HCT116 (cell line): ENCODE results near the gene NPPB. TPM values are rescaled to one million over a fixed set of nuclear protein-coding genes. Genes with fewer than 3 reads are reported as not detected.

Experiments used
- ATAC-seq: fragments of 200-7000 bp; cut with Tn5 transposase; 2 replicates; pipeline ENCODE4 v1.9.1; 2020; ENCODE audit warnings: mild to moderate bottlenecking, moderate library complexity
- BruUV-seq: library from RNA; stranded (reverse); fragments of 400-500 nt; replicated peaks from 2 replicates; lab custom pipeline; 2021; lab: Mats Ljungman, UMichigan
- CTCF ChIA-PET: fragments of 300-600 bp; sonication (Branson Sonifier 250); formaldehyde crosslinking; loops from one replicate; lab custom pipeline; 2021; ENCODE audit warnings: antibody characterized with exemption; lab: Charles Lee
- POLR2A ChIA-PET: fragments of 300-600, 350-600 bp; sonication (Branson Sonifier 250); formaldehyde crosslinking; loops from one replicate; lab custom pipeline; 2021; ENCODE audit warnings: antibody characterized with exemption; lab: Charles Lee
- RAD21 ChIA-PET, 2 experiments: fragments of 300-600 bp; sonication (Branson Sonifier 250); formaldehyde crosslinking; loops; one replicate each; lab custom pipeline; 2023; ENCODE audit warnings: low total read pairs in 2 of 2; ENCODE audit not compliant: uncharacterized antibody in 2 of 2, unreplicated experiment in 2 of 2, low non-redundant PET in 1 of 2; lab: Charles Lee
- DNase-seq: peaks from one replicate; pipeline ENCODE4 v3.0.0-alpha.2; 2010; ENCODE audit warnings: low read depth, low spot score
- H2AFZ ChIP-seq: fragments of 200-600 bp; shearing (Covaris generic), sonication (generic); 2 replicates; pipeline ENCODE4 v1.6.1; 2017; ENCODE audit warnings: low read depth, mixed run types, mixed read lengths, antibody characterized with exemption, low read length; ENCODE audit not compliant: poor library complexity, severe bottlenecking
- H3K27ac ChIP-seq: 2 replicates; pipeline ENCODE4 v1.5.1; 2012; ENCODE audit warnings: low read depth, low read length
- H3K27me3 ChIP-seq: fragments of 200-600 bp; sonication (generic); 2 replicates; pipeline ENCODE4 v1.6.1; 2016; ENCODE audit warnings: mixed run types, low read length, mixed read lengths; ENCODE audit not compliant: insufficient read depth
- H3K36me3 ChIP-seq, 2 experiments: fragments of 200-500 bp in 1 of 2; fragments of 200-600 bp in 1 of 2; sonication (Bioruptor generic) in 1 of 2; sonication (generic) in 1 of 2; 2 replicates each; pipeline versions ENCODE4 v1.5.1 to v1.6.1; 2014 to 2016; ENCODE audit warnings: low read length in 2 of 2, inconsistent platforms in 1 of 2, mixed read lengths in 1 of 2, mixed run types in 1 of 2; ENCODE audit not compliant: insufficient read depth in 2 of 2, control insufficient read depth in 1 of 2
- H3K4me1 ChIP-seq, 2 experiments: fragments of 200-600 bp in 1 of 2; sonication (generic) in 1 of 2; 2 replicates each; pipeline versions ENCODE4 v1.5.1 to v1.6.1; 2012 to 2017; ENCODE audit warnings: low read length in 2 of 2, inconsistent platforms in 1 of 2, mild to moderate bottlenecking in 1 of 2, mixed read lengths in 1 of 2, mixed run types in 1 of 2, moderate library complexity in 1 of 2; ENCODE audit not compliant: insufficient read depth in 2 of 2, control insufficient read depth in 1 of 2
- H3K4me2 ChIP-seq: fragments of 200-600 bp; sonication (generic); 2 replicates; pipeline ENCODE4 v1.6.1; 2017; ENCODE audit warnings: mixed run types, low read length, mixed read lengths
- H3K4me3 ChIP-seq, 2 experiments: fragments of 200-600 bp in 1 of 2; sonication (generic) in 1 of 2; replicated peaks in 1 of 2; 2 replicates each; pipeline ENCODE4 v1.5.1; 2011 to 2016; ENCODE audit warnings: low read length in 2 of 2, control low read depth in 1 of 2, low read depth in 1 of 2, mild to moderate bottlenecking in 1 of 2, mixed read lengths in 1 of 2, mixed run types in 1 of 2
- H3K79me2 ChIP-seq: fragments of 200-600 bp; sonication (generic); 2 replicates; pipeline ENCODE4 v1.6.1; 2017; ENCODE audit warnings: mild to moderate bottlenecking, mixed run types, low read length, moderate library complexity, mixed read lengths; ENCODE audit not compliant: insufficient read depth
- H3K9ac ChIP-seq: fragments of 200-600 bp; sonication (generic); 2 replicates; pipeline ENCODE4 v1.6.1; 2016; ENCODE audit warnings: low read length, mixed read lengths
- H3K9me2 ChIP-seq: fragments of 200-600 bp; sonication (generic), shearing (Covaris generic); 2 replicates; pipeline ENCODE4 v1.6.1; 2017; ENCODE audit warnings: mixed run types, mild to moderate bottlenecking, moderate library complexity; ENCODE audit not compliant: insufficient read depth
- H3K9me3 ChIP-seq, 2 experiments: fragments of 200-500 bp in 1 of 2; fragments of 200-600 bp in 1 of 2; sonication (Bioruptor generic) in 1 of 2; sonication (generic) in 1 of 2; 2 replicates each; pipeline ENCODE4 v1.6.1; 2014 to 2017; ENCODE audit warnings: low read length in 2 of 2, mixed read lengths in 2 of 2, inconsistent platforms in 1 of 2, low read depth in 1 of 2, mild to moderate bottlenecking in 1 of 2, mixed run types in 1 of 2, moderate library complexity in 1 of 2; ENCODE audit not compliant: control insufficient read depth in 1 of 2, insufficient read depth in 1 of 2
- H4K20me1 ChIP-seq: fragments of 200-600 bp; sonication (generic), shearing (Covaris generic); 2 replicates; pipeline ENCODE4 v1.6.1; 2017; ENCODE audit warnings: mixed run types, mild to moderate bottlenecking, moderate library complexity; ENCODE audit not compliant: insufficient read depth
- CEBPB ChIP-seq: IDR thresholded peaks from 2 replicates; pipeline ENCODE4 v1.6.1; 2012; ENCODE audit warnings: low read depth
- EGR1 ChIP-seq: IDR thresholded peaks from 2 replicates; pipeline ENCODE4 v1.6.1; 2012; ENCODE audit warnings: low read depth
- ELF1 ChIP-seq: IDR thresholded peaks from 2 replicates; pipeline ENCODE4 v1.6.1; 2012; ENCODE audit warnings: low read depth, borderline replicate concordance
- EZH2phosphoT487 ChIP-seq: fragments of 200-600 bp; IDR thresholded peaks from 2 replicates; pipeline ENCODE4 v1.6.1; 2018; ENCODE audit warnings: antibody characterized with exemption, borderline replicate concordance
- JUND ChIP-seq: IDR thresholded peaks from 2 replicates; pipeline ENCODE4 v1.6.1; 2012
- POLR2A ChIP-seq: IDR thresholded peaks from 2 replicates; pipeline ENCODE4 v1.7.0; 2011; ENCODE audit warnings: borderline replicate concordance; ENCODE audit not compliant: insufficient read depth, insufficient read length; ENCODE audit errors: extremely low read depth
- POLR2AphosphoS5 ChIP-seq: IDR thresholded peaks from 2 replicates; pipeline ENCODE4 v1.6.1; 2011; ENCODE audit warnings: mild to moderate bottlenecking, low read depth, low read length, moderate library complexity
- RAD21 ChIP-seq: IDR thresholded peaks from 2 replicates; pipeline ENCODE4 v1.6.1; 2012; ENCODE audit warnings: low read depth, mild to moderate bottlenecking
- SIN3A ChIP-seq: IDR thresholded peaks from 2 replicates; pipeline ENCODE4 v1.6.1; 2012; ENCODE audit warnings: low read depth
- SP1 ChIP-seq: IDR thresholded peaks from 2 replicates; pipeline ENCODE4 v1.6.1; 2012; ENCODE audit warnings: low read depth
- TCF7L2 ChIP-seq: IDR thresholded peaks from 2 replicates; pipeline ENCODE4 v1.7.0; 2011; ENCODE audit warnings: borderline replicate concordance, inconsistent platforms; ENCODE audit not compliant: insufficient read depth, insufficient read length; ENCODE audit errors: extremely low read depth
- YY1 ChIP-seq: IDR thresholded peaks from 2 replicates; pipeline ENCODE4 v1.6.1; 2011; ENCODE audit warnings: low read length, low read depth, moderate library complexity, mild to moderate bottlenecking; ENCODE audit not compliant: insufficient replicate concordance; ENCODE audit errors: extremely low read depth
- ZFX ChIP-seq: fragments of 450-650 bp; IDR thresholded peaks from 2 replicates; pipeline ENCODE4 v1.6.1; 2017
- ZNF274 ChIP-seq: fragments of 200-500 bp; sonication (Bioruptor generic); IDR thresholded peaks from 2 replicates; pipeline ENCODE4 v1.6.1; 2014; ENCODE audit warnings: mild to moderate bottlenecking, low read depth, low read length, inconsistent platforms
- intact Hi-C: fragments of 100-400 bp; cut with micrococcal nuclease; formaldehyde crosslinking; loops from 2 replicates; pipeline ENCODE4 v1.10.0; 2022
- total RNA-seq: library from RNA; stranded (reverse); gene quantifications from one replicate; pipeline ENCODE4 v1.2.1, GENCODE V29; 2021; ENCODE audit not compliant: unreplicated experiment
- TF ChIP-seq, protein P1 (sequence below), 3 experiments: fragments of 200-600 bp in 1 of 3; sonication (generic) in 1 of 3; IDR thresholded peaks in 2 of 3; conservative IDR thresholded peaks in 1 of 3; 2 replicates each; pipeline ENCODE4 v1.5.1; 2012 to 2017; ENCODE audit warnings: low read depth in 2 of 3, low read length in 2 of 3, antibody characterized with exemption in 1 of 3, borderline replicate concordance in 1 of 3, control low read depth in 1 of 3, mild to moderate bottlenecking in 1 of 3, mixed read lengths in 1 of 3, mixed run types in 1 of 3, moderate library complexity in 1 of 3; ENCODE audit not compliant: insufficient read depth in 1 of 3

NPPB gene
- total RNA-seq, 1 experiment from 2014 or later: not detected

DNA sequence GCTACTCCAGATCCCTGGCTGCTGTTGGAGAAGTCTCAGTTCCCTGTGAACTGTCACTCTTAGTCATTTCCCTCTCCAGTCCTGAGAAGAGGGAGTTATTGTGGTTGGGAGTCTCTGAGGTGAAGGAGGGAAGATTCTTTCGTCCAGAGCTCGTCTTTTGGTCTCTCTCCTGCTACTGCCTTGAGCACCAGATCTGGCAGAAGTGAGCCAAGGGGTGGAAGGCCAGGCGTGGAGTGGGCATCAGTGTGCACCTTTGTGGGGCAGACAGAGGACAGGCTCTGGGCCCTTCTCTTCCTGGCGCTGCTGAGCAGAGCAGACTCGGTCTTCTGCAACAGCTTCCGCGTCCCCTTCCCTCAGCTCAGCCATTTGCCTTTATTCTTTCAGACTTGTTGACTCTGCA lies 33.6 kb downstream of the NPPB start:
- Histone ChIP-seq H3K4me1 (peaks cover 22 to 23% of the 10 kb centered on the region in 2 experiments), H3K36me3 (peaks cover 5 to 9% of the 10 kb centered on the region in 2 experiments; a peak in 2 of 4 replicates), H3K9ac (no peak overlapping the region), H3K79me2 (no peaks in the 10 kb centered on the region), H3K27me3 (no peaks in the 10 kb centered on the region), H3K4me2 (no peak overlapping the region), H3K27ac (no peak overlapping the region), H4K20me1 (no peaks in the 10 kb centered on the region), H3K4me3 (no peak overlapping the region), H3K9me3 (no peaks in the 10 kb centered on the region), H3K9me2 (no peaks in the 10 kb centered on the region), H2AFZ (no peak overlapping the region)
- no TSS peak for BruUV-seq
- POLR2A ChIA-PET: no interaction called here
- ATAC-seq: no peak
- intact Hi-C loops: no loop called here
- RAD21 ChIA-PET: no interaction called here
- CTCF ChIA-PET: no interaction called here
- DNase-seq: no peak
- TF ChIP-seq CEBPB (no peak), JUND (no peak), TCF7L2 (no peak), POLR2A (no peak), POLR2AphosphoS5 (no peak), SIN3A (no peak), ELF1 (no peak), ZFX (no peak), EGR1 (no peak), YY1 (no peak), RAD21 (no peak), EZH2phosphoT487 (no peak), SP1 (no peak), ZNF274 (no peak)
- TF ChIP-seq, protein P1, sequence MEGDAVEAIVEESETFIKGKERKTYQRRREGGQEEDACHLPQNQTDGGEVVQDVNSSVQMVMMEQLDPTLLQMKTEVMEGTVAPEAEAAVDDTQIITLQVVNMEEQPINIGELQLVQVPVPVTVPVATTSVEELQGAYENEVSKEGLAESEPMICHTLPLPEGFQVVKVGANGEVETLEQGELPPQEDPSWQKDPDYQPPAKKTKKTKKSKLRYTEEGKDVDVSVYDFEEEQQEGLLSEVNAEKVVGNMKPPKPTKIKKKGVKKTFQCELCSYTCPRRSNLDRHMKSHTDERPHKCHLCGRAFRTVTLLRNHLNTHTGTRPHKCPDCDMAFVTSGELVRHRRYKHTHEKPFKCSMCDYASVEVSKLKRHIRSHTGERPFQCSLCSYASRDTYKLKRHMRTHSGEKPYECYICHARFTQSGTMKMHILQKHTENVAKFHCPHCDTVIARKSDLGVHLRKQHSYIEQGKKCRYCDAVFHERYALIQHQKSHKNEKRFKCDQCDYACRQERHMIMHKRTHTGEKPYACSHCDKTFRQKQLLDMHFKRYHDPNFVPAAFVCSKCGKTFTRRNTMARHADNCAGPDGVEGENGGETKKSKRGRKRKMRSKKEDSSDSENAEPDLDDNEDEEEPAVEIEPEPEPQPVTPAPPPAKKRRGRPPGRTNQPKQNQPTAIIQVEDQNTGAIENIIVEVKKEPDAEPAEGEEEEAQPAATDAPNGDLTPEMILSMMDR (IDR thresholded peaks at IDR 0.05 in 2 of 3, conservative IDR thresholded peaks at IDR 0.05 in 1 of 3; ENCODE audit: borderline replicate concordance in 1 of 3, insufficient read depth in 1 of 3, low read depth in 2 of 3, low read length in 2 of 3): no peak
